Mesendoderm (in vitro differentiated cells): ENCODE data around the gene DNAI2.

Experiments
- DNase-seq: peaks from one replicate; pipeline ENCODE4 v3.0.0; 2013
- H2AK5ac ChIP-seq: 2 replicates; pipeline ENCODE4 v1.6.1; 2013; ENCODE audit warnings: low read length, inconsistent platforms
- H2BK120ac ChIP-seq: 2 replicates; pipeline ENCODE4 v1.6.1; 2013; ENCODE audit warnings: low read depth, mild to moderate bottlenecking, low read length, moderate library complexity, mixed read lengths
- H2BK15ac ChIP-seq: replicated peaks from 2 replicates; pipeline ENCODE4 v1.6.1; 2013; ENCODE audit warnings: low read depth, mild to moderate bottlenecking, moderate library complexity
- H2BK5ac ChIP-seq: 2 replicates; pipeline ENCODE4 v1.6.1; 2013; ENCODE audit warnings: low read length, inconsistent platforms
- H3K18ac ChIP-seq: 2 replicates; pipeline ENCODE4 v1.6.1; 2013; ENCODE audit warnings: mild to moderate bottlenecking, low read length, mixed read lengths
- H3K23ac ChIP-seq: one replicate; pipeline ENCODE4 v1.6.1; 2013; ENCODE audit warnings: low read length
- H3K27ac ChIP-seq: 2 replicates; pipeline ENCODE4 v1.5.1; 2013; ENCODE audit warnings: low read depth, mild to moderate bottlenecking, inconsistent platforms, low read length, moderate library complexity
- H3K27me3 ChIP-seq: 2 replicates; pipeline ENCODE4 v1.6.1; 2013; ENCODE audit warnings: low read length, control low read depth, mild to moderate bottlenecking, inconsistent platforms; ENCODE audit not compliant: insufficient read depth, poor library complexity
- H3K36me3 ChIP-seq: 2 replicates; pipeline ENCODE4 v1.6.1; 2013; ENCODE audit warnings: low read length, inconsistent platforms; ENCODE audit not compliant: control insufficient read depth, insufficient read depth
- H3K4ac ChIP-seq: one replicate; pipeline ENCODE4 v1.6.1; 2013; ENCODE audit warnings: low read depth, mild to moderate bottlenecking, low read length, moderate library complexity
- H3K4me1 ChIP-seq: 2 replicates; pipeline ENCODE4 v1.6.1; 2013; ENCODE audit warnings: low read depth, low read length, inconsistent platforms; ENCODE audit not compliant: control insufficient read depth
- H3K4me2 ChIP-seq: 2 replicates; pipeline ENCODE4 v1.6.1; 2013; ENCODE audit warnings: low read length
- H3K4me3 ChIP-seq: 2 replicates; pipeline ENCODE4 v1.5.1; 2013; ENCODE audit warnings: mild to moderate bottlenecking, low read length
- H3K56ac ChIP-seq: one replicate; pipeline ENCODE4 v1.6.1; 2013; ENCODE audit warnings: low read length
- H3K79me1 ChIP-seq: 2 replicates; pipeline ENCODE4 v1.6.1; 2013; ENCODE audit warnings: low read length, inconsistent platforms
- H3K79me2 ChIP-seq: 2 replicates; pipeline ENCODE4 v1.6.1; 2013; ENCODE audit warnings: mild to moderate bottlenecking, low read length; ENCODE audit not compliant: control insufficient read depth, insufficient read depth
- H3K9ac ChIP-seq: 2 replicates; pipeline ENCODE4 v1.6.1; 2013; ENCODE audit warnings: low read length, inconsistent platforms
- H4K5ac ChIP-seq: one replicate; pipeline ENCODE4 v1.6.1; 2013; ENCODE audit warnings: low read length
- H4K8ac ChIP-seq: one replicate; pipeline ENCODE4 v1.6.1; 2013; ENCODE audit warnings: low read depth, mild to moderate bottlenecking, control low read depth, low read length, moderate library complexity
- WGBS: extraction: QIAGEN DNeasy Blood & Tissue Kit; methylation state at CpG from one replicate; pipeline ENCODE4 v1.1.7; 2013; ENCODE audit warnings: low lambda C conversion rate, missing lambda C conversion rate; ENCODE audit not compliant: insufficient coverage; ENCODE audit errors: extremely low coverage; 5-methylcytosine and 5-hydroxymethylcytosine counted together

Gene DNAI2

DNA sequence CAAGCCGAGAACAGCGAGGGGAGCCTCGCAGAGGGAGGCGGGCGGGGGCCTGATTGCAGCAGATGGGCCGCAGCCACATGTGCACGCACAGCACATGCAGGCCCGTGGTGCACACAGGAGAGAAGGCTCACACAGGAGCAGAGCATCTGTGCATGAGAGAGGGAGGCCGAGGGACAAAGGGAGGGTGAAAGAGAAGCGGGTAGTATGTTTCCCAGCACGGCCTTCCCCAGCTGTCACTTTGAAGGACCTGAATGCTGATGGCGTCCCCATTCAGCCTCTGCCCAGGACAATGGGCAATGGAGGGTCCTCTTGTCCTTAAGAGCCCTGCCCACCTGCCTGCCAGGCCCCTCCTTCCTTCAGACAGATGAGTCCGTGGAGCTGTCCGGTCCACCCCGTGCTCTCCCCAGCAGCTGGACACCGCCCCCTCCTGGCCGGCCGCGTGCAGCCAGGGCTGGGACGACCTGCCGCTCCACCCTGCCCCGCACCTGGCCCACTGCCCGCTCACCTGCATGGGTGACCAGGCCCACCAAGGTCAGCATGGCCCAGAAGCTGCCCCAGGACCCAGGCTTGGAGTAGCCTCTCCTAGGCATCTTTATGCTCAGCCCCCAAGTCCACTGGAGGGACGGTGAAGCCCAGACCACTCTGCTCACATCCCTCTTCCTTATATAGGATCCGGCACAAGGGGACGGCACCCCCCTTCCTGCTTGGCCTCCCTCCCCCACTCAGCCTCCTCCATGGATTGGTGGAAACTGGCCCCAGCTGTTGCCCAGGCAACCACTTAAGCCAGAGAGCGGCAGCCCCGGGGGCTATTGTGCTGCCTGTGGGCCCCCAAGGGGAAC lies 87.4 kb downstream of the DNAI2 start, which contains the start of gene BTBD17:
TSS of gene BTBD17 (minus strand) at position 639 of the 839 bp plus-strand sequence. CDS start at position 590, 49 bp downstream.
- no peaks in the 10 kb centered on the region for H3K79me2 ChIP-seq
- no peaks in the 10 kb centered on the region for H3K36me3 ChIP-seq
- no peak within 1 kb of the TSS for H4K5ac ChIP-seq
- H3K27me3 ChIP-seq: no peaks in the 10 kb centered on the region
- H3K4ac ChIP-seq: no peak within 1 kb of the TSS
- H2BK5ac ChIP-seq: no peak within 1 kb of the TSS
- no peaks in the 10 kb centered on the region for H3K79me1 ChIP-seq
- H2AK5ac ChIP-seq: no peak within 1 kb of the TSS
- H4K8ac ChIP-seq: no peak within 1 kb of the TSS
- H3K18ac ChIP-seq: no peak within 1 kb of the TSS
- peak within 1 kb of the TSS; percentile 28 for H3K56ac ChIP-seq
- H2BK120ac ChIP-seq: no peak within 1 kb of the TSS
- no peak within 1 kb of the TSS for H3K4me3 ChIP-seq
- H3K27ac ChIP-seq: no peak within 1 kb of the TSS
- no peak within 1 kb of the TSS for H2BK15ac ChIP-seq
- H3K4me2 ChIP-seq: no peak within 1 kb of the TSS
- no peak within 1 kb of the TSS for H3K23ac ChIP-seq
- no peak within 1 kb of the TSS for H3K9ac ChIP-seq
- H3K4me1 ChIP-seq: no peaks in the 10 kb centered on the region
- no CpG with 5 or more reads among the region's 28 CpGs for WGBS
- peak; percentile 78 for DNase-seq

DNA sequence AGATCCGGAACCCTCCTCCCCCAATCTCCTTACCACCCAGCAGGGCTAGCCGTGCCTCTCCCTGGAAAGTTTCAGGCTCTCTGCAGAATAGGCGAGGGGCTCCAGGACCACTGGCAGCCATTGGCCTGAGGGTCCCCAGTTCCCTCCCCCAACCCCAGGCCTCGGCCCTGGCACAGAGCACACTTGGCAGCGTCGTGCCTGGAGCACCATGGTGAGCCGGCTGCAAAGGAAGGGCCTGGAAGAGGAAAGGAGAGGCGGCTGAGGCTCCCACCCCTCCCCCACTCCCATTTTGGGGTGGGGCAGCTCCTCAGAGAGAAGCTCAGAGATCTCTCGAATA lies 88.0 kb downstream of the DNAI2 start:
- Histone ChIP-seq H3K79me2 (no peaks in the 10 kb centered on the region), H4K8ac (no peak overlapping the region), H2BK5ac (no peak overlapping the region), H3K4ac (no peak overlapping the region), H3K4me3 (no peak overlapping the region), H4K5ac (no peak overlapping the region), H3K79me1 (no peaks in the 10 kb centered on the region), H3K9ac (no peak overlapping the region), H2BK15ac (no peak overlapping the region), H3K18ac (no peak overlapping the region), H3K36me3 (no peaks in the 10 kb centered on the region), H3K23ac (no peak overlapping the region), H3K27ac (no peak overlapping the region), H3K4me2 (no peak overlapping the region), H3K4me1 (no peaks in the 10 kb centered on the region), H3K27me3 (no peaks in the 10 kb centered on the region), H3K56ac (no peak overlapping the region), H2BK120ac (no peak overlapping the region), H2AK5ac (no peak overlapping the region)
- no peak for DNase-seq
- no CpG with 5 or more reads among the region's 9 CpGs for WGBS

DNA sequence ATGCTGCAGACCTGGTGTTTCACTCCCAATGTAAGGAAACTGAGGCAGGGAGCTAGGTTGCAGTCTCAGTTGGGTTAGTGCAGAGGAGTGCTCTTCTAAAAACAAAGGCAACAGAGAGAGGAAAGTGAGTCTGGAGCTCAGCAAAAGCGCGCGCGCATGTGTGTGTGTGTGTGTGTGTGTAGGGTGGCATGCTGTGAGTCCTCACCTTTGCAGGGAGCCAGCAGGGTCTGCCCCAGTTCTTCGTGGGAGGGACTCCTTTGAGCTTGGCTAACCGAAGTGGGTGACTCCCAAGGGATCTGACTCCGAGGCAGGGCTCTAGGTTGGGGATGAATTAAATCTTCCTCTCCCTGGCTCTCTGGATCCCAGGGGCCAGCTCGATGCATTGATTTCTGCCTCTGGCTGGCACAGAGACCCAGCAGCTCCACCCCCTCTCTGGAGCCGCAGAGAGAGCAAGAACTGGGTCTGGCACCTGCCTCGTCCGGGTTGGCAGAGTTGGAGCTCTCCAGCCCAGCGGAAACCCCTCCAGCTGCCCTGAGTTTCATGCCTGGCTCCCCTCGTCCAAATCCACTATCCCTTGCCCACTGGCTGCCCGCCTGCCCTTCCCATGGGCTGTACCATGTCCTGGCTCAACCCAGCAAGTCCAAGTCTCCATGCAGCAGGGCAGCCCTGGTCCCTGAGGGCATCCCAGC lies 88.9 kb downstream of the DNAI2 start:
- Histone ChIP-seq H3K79me1 (no peaks in the 10 kb centered on the region), H3K23ac (no peak overlapping the region), H3K9ac (no peak overlapping the region), H3K4me2 (no peak overlapping the region), H3K18ac (no peak overlapping the region), H3K27ac (no peak overlapping the region), H3K36me3 (no peaks in the 10 kb centered on the region), H2AK5ac (no peak overlapping the region), H2BK120ac (no peak overlapping the region), H3K4me1 (no peaks in the 10 kb centered on the region), H3K4me3 (no peak overlapping the region), H2BK15ac (no peak overlapping the region), H3K4ac (no peak overlapping the region), H2BK5ac (no peak overlapping the region), H3K27me3 (no peaks in the 10 kb centered on the region), H4K8ac (no peak overlapping the region), H4K5ac (no peak overlapping the region), H3K79me2 (no peaks in the 10 kb centered on the region), H3K56ac (no peak overlapping the region)
- DNase-seq: no peak
- no CpG with 5 or more reads among the region's 14 CpGs for WGBS
